IPS DF 6.9 (cell line): Measurements from ENCODE around the gene CR2.

Source experiments
- DNase-seq: peaks from one replicate; pipeline ENCODE4 v3.0.0-alpha.2; 2013; ENCODE audit warnings: low read depth, low spot score
- H3K27ac ChIP-seq: one replicate; pipeline ENCODE4 v1.5.1; 2013; ENCODE audit warnings: low read length, control low read depth
- H3K27me3 ChIP-seq: 2 replicates; pipeline ENCODE4 v1.6.1; 2013; ENCODE audit warnings: mild to moderate bottlenecking, low read length; ENCODE audit not compliant: control insufficient read depth, insufficient read depth
- H3K36me3 ChIP-seq: 2 replicates; pipeline ENCODE4 v1.6.1; 2013; ENCODE audit warnings: low read length; ENCODE audit not compliant: control insufficient read depth, insufficient read depth
- H3K4me1 ChIP-seq: 2 replicates; pipeline ENCODE4 v1.6.1; 2013; ENCODE audit warnings: low read length; ENCODE audit not compliant: control insufficient read depth, insufficient read depth
- H3K4me3 ChIP-seq: 2 replicates; pipeline ENCODE4 v1.5.1; 2013; ENCODE audit warnings: mild to moderate bottlenecking, low read length
- H3K9me3 ChIP-seq: 2 replicates; pipeline ENCODE4 v1.6.1; 2013; ENCODE audit warnings: low read length, inconsistent platforms; ENCODE audit not compliant: control insufficient read depth, insufficient read depth
- WGBS: extraction: QIAGEN DNeasy Blood & Tissue Kit; methylation state at CpG from one replicate; pipeline ENCODE4 v1.1.7; 2013; ENCODE audit warnings: mixed read lengths, missing lambda C conversion rate; ENCODE audit not compliant: insufficient read length, insufficient coverage; 5-methylcytosine and 5-hydroxymethylcytosine counted together

The CR2 gene

GRCh38 chr1:207444514-207445217 lies 9.5 kb upstream of the CR2 start:
- no CpG with 5 or more reads among the region's 5 CpGs for WGBS
- Histone ChIP-seq H3K27ac (no peak overlapping the region), H3K9me3 (no peaks in the 10 kb centered on the region), H3K4me1 (no peaks in the 10 kb centered on the region), H3K36me3 (no peaks in the 10 kb centered on the region), H3K27me3 (no peaks in the 10 kb centered on the region), H3K4me3 (no peak overlapping the region)
- no peak for DNase-seq

GRCh38 chr1:207453710-207454045 lies 450 bp upstream of the CR2 start:
- H3K27ac ChIP-seq = no peak overlapping the region
- H3K4me1 ChIP-seq = no peaks in the 10 kb centered on the region
- peaks cover 8% of the 10 kb centered on the region; the same call in 1 of the 2 replicates for H3K27me3 ChIP-seq
- H3K36me3 ChIP-seq = no peaks in the 10 kb centered on the region
- no peaks in the 10 kb centered on the region for H3K9me3 ChIP-seq
- DNase-seq = no peak
- no CpG with 5 or more reads among the region's 1 CpG for WGBS
- H3K4me3 ChIP-seq = no peak overlapping the region; the same call in 1 of the 2 replicates

GRCh38 chr1:207455183-207455754 lies 1.1 kb downstream of the CR2 start:
- H3K9me3 ChIP-seq = no peaks in the 10 kb centered on the region
- H3K27me3 ChIP-seq = peaks cover 8% of the 10 kb centered on the region; the same call in 1 of the 2 replicates
- H3K27ac ChIP-seq = no peak overlapping the region
- H3K36me3 ChIP-seq = no peaks in the 10 kb centered on the region
- H3K4me1 ChIP-seq = no peaks in the 10 kb centered on the region
- WGBS = no CpG with 5 or more reads among the region's 6 CpGs
- H3K4me3 ChIP-seq = no peak overlapping the region
- no peak for DNase-seq

- Histone ChIP-seq H3K4me1 (no peaks in the 10 kb centered on the region), H3K27ac (no peak overlapping the region), H3K36me3 (no peaks in the 10 kb centered on the region), H3K4me3 (no peak overlapping the region), H3K9me3 (no peaks in the 10 kb centered on the region), H3K27me3 (peaks cover 8% of the 10 kb centered on the region; the same call in 1 of the 2 replicates)
- no peak for DNase-seq
- no CpG with 5 or more reads among the region's 1 CpG for WGBS
Observed at GRCh38 chr1:207458414-207458813, 4.3 kb downstream of the CR2 start.

- no peak for DNase-seq
- H3K4me1 ChIP-seq = no peaks in the 10 kb centered on the region
- no peaks in the 10 kb centered on the region for H3K36me3 ChIP-seq
- H3K4me3 ChIP-seq = no peak overlapping the region
- H3K27me3 ChIP-seq = peaks cover 8% of the 10 kb centered on the region; the same call in 1 of the 2 replicates
- no peaks in the 10 kb centered on the region for H3K9me3 ChIP-seq
- H3K27ac ChIP-seq = no peak overlapping the region
- no CpG with 5 or more reads among the region's 2 CpGs for WGBS
Observed at GRCh38 chr1:207459008-207459407, 4.9 kb downstream of the CR2 start.

GRCh38 chr1:207461649-207462048 lies 7.5 kb downstream of the CR2 start:
- Histone ChIP-seq H3K36me3 (no peaks in the 10 kb centered on the region), H3K27me3 (no peaks in the 10 kb centered on the region), H3K4me1 (no peaks in the 10 kb centered on the region), H3K9me3 (no peaks in the 10 kb centered on the region), H3K27ac (no peak overlapping the region), H3K4me3 (no peak overlapping the region)
- WGBS = no CpG with 5 or more reads among the region's 1 CpG
- DNase-seq = no peak

GRCh38 chr1:207462535-207462934 lies 8.4 kb downstream of the CR2 start:
- no peak overlapping the region for H3K4me3 ChIP-seq
- no peak overlapping the region for H3K27ac ChIP-seq
- no peaks in the 10 kb centered on the region for H3K27me3 ChIP-seq
- H3K36me3 ChIP-seq = no peaks in the 10 kb centered on the region
- no peaks in the 10 kb centered on the region for H3K4me1 ChIP-seq
- no peaks in the 10 kb centered on the region for H3K9me3 ChIP-seq
- DNase-seq = no peak

GRCh38 chr1:207463021-207463420 lies 8.9 kb downstream of the CR2 start:
- Histone ChIP-seq H3K9me3 (no peaks in the 10 kb centered on the region), H3K36me3 (no peaks in the 10 kb centered on the region), H3K4me3 (no peak overlapping the region), H3K4me1 (no peaks in the 10 kb centered on the region), H3K27ac (no peak overlapping the region), H3K27me3 (no peaks in the 10 kb centered on the region)
- DNase-seq = no peak

- no peaks in the 10 kb centered on the region for H3K9me3 ChIP-seq
- WGBS = no CpG with 5 or more reads among the region's 3 CpGs
- H3K4me1 ChIP-seq = no peaks in the 10 kb centered on the region
- H3K36me3 ChIP-seq = no peaks in the 10 kb centered on the region
- H3K27ac ChIP-seq = no peak overlapping the region
- DNase-seq = no peak
- no peak overlapping the region for H3K4me3 ChIP-seq
- no peaks in the 10 kb centered on the region for H3K27me3 ChIP-seq
Observed at GRCh38 chr1:207463571-207463970, 9.4 kb downstream of the CR2 start.

- DNase-seq = no peak
- H3K4me1 ChIP-seq = no peaks in the 10 kb centered on the region
- H3K36me3 ChIP-seq = no peaks in the 10 kb centered on the region
- H3K9me3 ChIP-seq = no peaks in the 10 kb centered on the region
- WGBS = no CpG with 5 or more reads among the region's 2 CpGs
- no peak overlapping the region for H3K4me3 ChIP-seq
- H3K27ac ChIP-seq = no peak overlapping the region
- no peaks in the 10 kb centered on the region for H3K27me3 ChIP-seq
Observed at GRCh38 chr1:207470927-207471326, 16.8 kb downstream of the CR2 start.

GRCh38 chr1:207474210-207474609 lies 20.1 kb downstream of the CR2 start:
- no CpG with 5 or more reads among the region's 1 CpG for WGBS
- Histone ChIP-seq H3K4me1 (no peaks in the 10 kb centered on the region), H3K36me3 (no peaks in the 10 kb centered on the region)

More at GRCh38 chr1:207474210-207474609, 20.1 kb downstream of the CR2 start:
- Histone ChIP-seq H3K9me3 (no peaks in the 10 kb centered on the region), H3K27ac (no peak overlapping the region), H3K4me3 (no peak overlapping the region), H3K27me3 (no peaks in the 10 kb centered on the region)
- DNase-seq = no peak
